HUES64 (cell line): Measurements from ENCODE around the gene HSD17B2.
"Not testable (repeated sequence)": the region's sequence is repeated elsewhere in the genome, so short reads cannot be mapped to it uniquely, and the experiment has no call there.

ENCODE experiments used
- H3K27ac ChIP-seq: 2 replicates; pipeline ENCODE4 v1.7.0; 2013; ENCODE audit warnings: low read depth, low read length, inconsistent platforms
- H3K27me3 ChIP-seq: 2 replicates; pipeline ENCODE4 v1.6.1; 2013; ENCODE audit warnings: mild to moderate bottlenecking, low read length; ENCODE audit not compliant: insufficient read depth
- H3K36me3 ChIP-seq: 2 replicates; pipeline ENCODE4 v1.6.1; 2013; ENCODE audit warnings: mild to moderate bottlenecking, low read length; ENCODE audit not compliant: insufficient read depth
- H3K4me1 ChIP-seq: 2 replicates; pipeline ENCODE4 v1.6.1; 2013; ENCODE audit warnings: mild to moderate bottlenecking, low read length, moderate library complexity; ENCODE audit not compliant: insufficient read depth
- H3K4me3 ChIP-seq: 2 replicates; pipeline ENCODE4 v1.5.1; 2013; ENCODE audit warnings: mild to moderate bottlenecking, low read length, moderate library complexity
- H3K9ac ChIP-seq: 2 replicates; pipeline ENCODE4 v1.6.1; 2013; ENCODE audit warnings: mild to moderate bottlenecking, low read depth, low read length
- H3K9me3 ChIP-seq: 2 replicates; pipeline ENCODE4 v1.6.1; 2013; ENCODE audit warnings: low read depth, low read length; ENCODE audit not compliant: insufficient read depth
- WGBS: fragments of 150-250, 120-280 bp; methylation state at CpG from one replicate; pipeline ENCODE4 v1.1.7; 2013; ENCODE audit warnings: missing lambda C conversion rate; 5-methylcytosine and 5-hydroxymethylcytosine counted together

The HSD17B2 gene

GRCh38 chr16:82005027-82005830, 29.8 kb upstream of the HSD17B2 start:
- Histone ChIP-seq H3K9me3 (peaks cover 23% of the 10 kb centered on the region), H3K4me3 (no peak overlapping the region), H3K27ac (no peak overlapping the region), H3K27me3 (no peaks in the 10 kb centered on the region), H3K36me3 (no peaks in the 10 kb centered on the region), H3K4me1 (no peaks in the 10 kb centered on the region; the same call in none of the 2 replicates), H3K9ac (no peak overlapping the region)
- WGBS, result 73% methylated on average over 5 of the region's 6 CpGs

DNA sequence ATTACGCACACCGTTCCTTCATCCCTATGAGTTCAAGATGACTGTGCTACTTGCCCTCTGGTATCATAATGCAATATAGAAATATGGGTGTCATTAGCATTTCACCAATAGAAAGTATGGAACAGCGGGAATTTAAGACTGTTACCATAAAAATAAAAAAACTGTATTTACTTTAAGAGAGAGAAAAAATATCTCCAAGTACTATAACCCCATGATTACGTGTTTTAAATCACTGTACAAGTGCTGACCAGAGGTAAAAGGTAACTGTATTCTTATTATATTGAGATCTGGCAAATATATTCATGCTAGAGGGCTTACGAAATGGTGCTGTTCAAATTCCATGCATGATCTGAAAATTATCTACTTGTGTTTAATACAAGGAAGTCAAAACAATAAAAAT, 29.0 kb upstream of the HSD17B2 start:
- no peak overlapping the region for H3K27ac ChIP-seq
- H3K9me3 ChIP-seq, result peaks cover 30% of the 10 kb centered on the region
- H3K9ac ChIP-seq, result no peak overlapping the region
- H3K27me3 ChIP-seq, result no peaks in the 10 kb centered on the region
- no peak overlapping the region for H3K4me3 ChIP-seq
- no peaks in the 10 kb centered on the region; the same call in none of the 2 replicates for H3K4me1 ChIP-seq
- no peaks in the 10 kb centered on the region for H3K36me3 ChIP-seq
- WGBS, result 100% methylated on average over 2 of the region's 5 CpGs

GRCh38 chr16:82007189-82007588, 27.9 kb upstream of the HSD17B2 start:
- H3K4me1 ChIP-seq, result no peaks in the 10 kb centered on the region; the same call in none of the 2 replicates
- no peaks in the 10 kb centered on the region for H3K36me3 ChIP-seq

GRCh38 chr16:82008957-82009592, 26.0 kb upstream of the HSD17B2 start:
- H3K9me3 ChIP-seq, result peaks cover 30% of the 10 kb centered on the region
- H3K4me1 ChIP-seq, result no peaks in the 10 kb centered on the region; the same call in none of the 2 replicates
- H3K27me3 ChIP-seq, result no peaks in the 10 kb centered on the region
- H3K4me3 ChIP-seq, result no peak overlapping the region
- H3K9ac ChIP-seq, result no peak overlapping the region
- WGBS, result 95% methylated on average over 9 of the region's 9 CpGs
- H3K27ac ChIP-seq, result no peak overlapping the region
- H3K36me3 ChIP-seq, result no peaks in the 10 kb centered on the region

More at GRCh38 chr16:82007189-82007588, 27.9 kb upstream of the HSD17B2 start:
- Histone ChIP-seq H3K27ac (no peak overlapping the region), H3K4me3 (no peak overlapping the region), H3K27me3 (no peaks in the 10 kb centered on the region), H3K9ac (no peak overlapping the region), H3K9me3 (peaks cover 30% of the 10 kb centered on the region)
- 98% methylated on average over 1 of the region's 2 CpGs for WGBS

DNA sequence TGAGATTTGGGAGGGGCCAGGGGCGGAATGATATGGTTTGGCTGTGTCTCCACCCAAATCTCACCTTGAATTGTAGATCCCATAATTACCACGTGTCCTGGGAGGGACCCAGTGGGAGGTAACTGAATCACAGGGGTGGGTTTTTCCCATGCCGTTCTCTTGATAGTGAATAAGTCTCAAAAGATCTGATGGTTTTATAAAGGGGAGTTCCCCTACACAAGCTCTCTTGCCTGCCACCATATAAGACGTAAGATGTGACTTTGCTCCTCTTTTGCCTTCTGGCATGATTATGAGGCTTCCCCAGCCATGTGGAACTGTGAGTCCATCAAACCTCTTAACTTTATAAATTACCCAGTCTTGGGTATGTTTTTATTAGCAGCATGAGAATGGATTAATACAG, 25.3 kb upstream of the HSD17B2 start:
- H3K9me3 ChIP-seq, result peaks cover 30% of the 10 kb centered on the region
- not testable (repeated sequence) for H3K4me1 ChIP-seq, H3K27me3 ChIP-seq, H3K4me3 ChIP-seq, H3K9ac ChIP-seq, H3K36me3 ChIP-seq, H3K27ac ChIP-seq
- 89% methylated on average over 4 of the region's 4 CpGs for WGBS

- Histone ChIP-seq H3K9ac (no peak overlapping the region), H3K9me3 (peaks cover 35% of the 10 kb centered on the region), H3K27ac (no peak overlapping the region), H3K4me3 (no peak overlapping the region), H3K4me1 (no peaks in the 10 kb centered on the region; the same call in 1 of the 2 replicates), H3K36me3 (no peaks in the 10 kb centered on the region), H3K27me3 (no peaks in the 10 kb centered on the region)
- 92% methylated on average over 8 of the region's 8 CpGs for WGBS
Observed at GRCh38 chr16:82010649-82011048, 24.4 kb upstream of the HSD17B2 start.

DNA sequence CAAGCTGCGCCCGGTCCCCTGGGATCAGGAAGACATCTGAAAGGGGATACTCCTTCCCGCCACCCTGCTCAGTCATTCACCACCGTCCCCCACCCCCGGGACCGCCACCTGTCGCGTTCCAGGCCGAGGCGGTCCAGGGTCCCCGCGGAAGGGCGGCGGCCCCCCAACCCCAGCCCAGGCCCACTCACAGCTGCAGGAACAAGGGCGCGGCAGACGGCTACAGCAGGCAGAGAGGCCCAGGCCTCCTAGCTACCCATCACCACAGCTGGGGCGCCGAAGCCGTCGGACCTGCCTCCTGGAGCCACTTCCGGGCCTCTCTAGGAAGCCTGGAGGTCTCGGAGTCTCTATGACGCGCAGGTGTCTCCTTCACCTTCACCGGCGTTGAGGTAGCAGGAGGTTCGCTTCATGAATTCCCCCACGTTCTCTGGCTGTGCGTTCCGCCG, 23.8 kb upstream of the HSD17B2 start, which contains the start of gene SDR42E1:
SDR42E1 (minus strand) TSS at position 272 of the 443 bp plus-strand sequence. CDS start 10,612 bp downstream, outside the sequence.
- Histone ChIP-seq H3K9me3 (peaks cover 35% of the 10 kb centered on the region), H3K9ac (no peak within 1 kb of the TSS), H3K4me3 (no peak within 1 kb of the TSS), H3K4me1 (no peaks in the 10 kb centered on the region), H3K27me3 (no peaks in the 10 kb centered on the region), H3K27ac (no peak within 1 kb of the TSS), H3K36me3 (no peaks in the 10 kb centered on the region)
- 92% methylated on average over 32 of the region's 32 CpGs for WGBS

- H3K36me3 ChIP-seq, result no peaks in the 10 kb centered on the region
- WGBS, result 84% methylated on average over 2 of the region's 2 CpGs
- no peak overlapping the region for H3K9ac ChIP-seq
- no peak overlapping the region for H3K4me3 ChIP-seq
- H3K9me3 ChIP-seq, result peaks cover 28% of the 10 kb centered on the region
- no peak overlapping the region for H3K27ac ChIP-seq
- no peaks in the 10 kb centered on the region for H3K4me1 ChIP-seq
- H3K27me3 ChIP-seq, result no peaks in the 10 kb centered on the region
Observed at GRCh38 chr16:82013139-82013538, 21.9 kb upstream of the HSD17B2 start.

DNA sequence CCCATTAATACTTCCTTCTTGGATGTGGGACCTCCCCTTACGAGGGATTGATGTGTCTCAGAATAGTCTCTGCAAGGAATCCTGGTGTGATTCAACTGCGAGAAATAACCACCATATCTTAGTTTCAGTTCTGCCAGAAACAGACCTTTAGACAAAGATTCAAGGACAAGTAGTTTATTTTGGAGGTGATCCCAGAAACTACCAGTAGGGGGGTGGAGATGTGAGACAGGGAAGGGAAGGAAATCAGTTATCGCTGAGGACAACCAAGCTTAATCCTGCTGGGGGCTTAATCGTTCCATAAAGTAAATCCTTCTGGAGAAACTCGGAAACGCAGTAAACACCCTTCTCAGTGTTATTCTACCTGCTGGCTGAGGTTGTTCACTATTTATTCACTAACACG, 18.8 kb upstream of the HSD17B2 start:
- 86% methylated on average over 6 of the region's 7 CpGs for WGBS
- H3K27ac ChIP-seq, result no peak overlapping the region
- H3K9me3 ChIP-seq, result peaks cover 5% of the 10 kb centered on the region; the same call in 1 of the 2 replicates
- H3K4me3 ChIP-seq, result no peak overlapping the region
- H3K4me1 ChIP-seq, result no peaks in the 10 kb centered on the region
- H3K36me3 ChIP-seq, result no peaks in the 10 kb centered on the region
- H3K9ac ChIP-seq, result no peak overlapping the region
- no peaks in the 10 kb centered on the region for H3K27me3 ChIP-seq

DNA sequence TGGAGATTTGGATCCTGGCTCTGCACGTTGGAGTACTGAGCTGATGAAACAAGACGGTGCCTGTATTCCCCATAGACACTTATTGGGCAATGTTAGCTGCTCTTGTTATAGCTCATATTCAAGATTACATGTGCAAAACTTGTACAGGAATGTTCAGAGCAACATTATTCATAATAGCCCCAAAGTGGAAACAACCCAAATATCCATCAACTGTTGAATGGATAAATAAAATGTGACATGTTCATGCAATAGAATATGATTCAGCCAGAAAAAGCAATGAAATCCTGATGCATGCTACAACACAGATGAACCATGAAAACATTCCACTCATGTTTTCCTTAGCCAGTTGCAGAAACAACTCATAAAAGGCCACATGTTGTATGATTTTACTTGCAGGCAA, 18.1 kb upstream of the HSD17B2 start:
- Histone ChIP-seq H3K27ac (no peak overlapping the region), H3K4me1 (no peaks in the 10 kb centered on the region), H3K27me3 (no peaks in the 10 kb centered on the region), H3K4me3 (no peak overlapping the region), H3K36me3 (no peaks in the 10 kb centered on the region), H3K9me3 (peaks cover 5% of the 10 kb centered on the region; the same call in 1 of the 2 replicates), H3K9ac (no peak overlapping the region)
- 97% methylated on average over 2 of the region's 2 CpGs for WGBS

GRCh38 chr16:82017911-82018568, 17.0 kb upstream of the HSD17B2 start:
- no peaks in the 10 kb centered on the region for H3K27me3 ChIP-seq
- H3K4me3 ChIP-seq, result no peak overlapping the region
- H3K9ac ChIP-seq, result no peak overlapping the region
- no peaks in the 10 kb centered on the region for H3K4me1 ChIP-seq
- 95% methylated on average over 5 of the region's 6 CpGs for WGBS
- H3K9me3 ChIP-seq, result peaks cover 5% of the 10 kb centered on the region; the same call in 1 of the 2 replicates
- H3K36me3 ChIP-seq, result no peaks in the 10 kb centered on the region
- no peak overlapping the region for H3K27ac ChIP-seq
